IMR-90 (cell line): ENCODE results near the gene JAKMIP1.

Experiments used
- CEBPB ChIP-seq: IDR thresholded peaks from 2 replicates; pipeline ENCODE4 v1.6.1; 2012; ENCODE audit warnings: low read depth, low read length, improper control_type of control experiment
- CHD1 ChIP-seq: IDR thresholded peaks from 2 replicates; pipeline ENCODE4 v1.6.1; 2012; ENCODE audit warnings: low read depth, low read length, improper control_type of control experiment
- CTCF ChIP-seq: conservative IDR thresholded peaks from 2 replicates; pipeline ENCODE4 v1.5.1; 2012; ENCODE audit warnings: mild to moderate bottlenecking, low read depth, low read length, improper control_type of control experiment
- FOS ChIP-seq: fragments of 150-350 bp; IDR thresholded peaks from 2 replicates; pipeline ENCODE4 v1.6.1; 2016; ENCODE audit warnings: low read depth, low read length
- MAFK ChIP-seq: IDR thresholded peaks from 2 replicates; pipeline ENCODE4 v1.6.1; 2012; ENCODE audit warnings: low read depth, low read length, improper control_type of control experiment
- MXI1 ChIP-seq: IDR thresholded peaks from 2 replicates; pipeline ENCODE4 v1.6.1; 2012; ENCODE audit warnings: low read depth, mild to moderate bottlenecking, low read length, moderate library complexity, borderline replicate concordance
- POLR2A ChIP-seq: IDR thresholded peaks from 2 replicates; pipeline ENCODE4 v1.6.1; 2012; ENCODE audit warnings: mild to moderate bottlenecking, low read depth, low read length
- RFX5 ChIP-seq: IDR thresholded peaks from 2 replicates; pipeline ENCODE4 v1.8.0; 2012; ENCODE audit warnings: low read depth, mild to moderate bottlenecking, low read length, moderate library complexity

- TF ChIP-seq POLR2A (no peak), CTCF (no peak), CEBPB (no peak), RFX5 (no peak), CHD1 (no peak), FOS (no peak), MAFK (no peak), MXI1 (no peak)
Measured at GRCh38 chr4:5992171-5992827, 208.1 kb downstream of the JAKMIP1 start.
